ENCODE data around the gene C1orf159.

Gene C1orf159

DNA sequence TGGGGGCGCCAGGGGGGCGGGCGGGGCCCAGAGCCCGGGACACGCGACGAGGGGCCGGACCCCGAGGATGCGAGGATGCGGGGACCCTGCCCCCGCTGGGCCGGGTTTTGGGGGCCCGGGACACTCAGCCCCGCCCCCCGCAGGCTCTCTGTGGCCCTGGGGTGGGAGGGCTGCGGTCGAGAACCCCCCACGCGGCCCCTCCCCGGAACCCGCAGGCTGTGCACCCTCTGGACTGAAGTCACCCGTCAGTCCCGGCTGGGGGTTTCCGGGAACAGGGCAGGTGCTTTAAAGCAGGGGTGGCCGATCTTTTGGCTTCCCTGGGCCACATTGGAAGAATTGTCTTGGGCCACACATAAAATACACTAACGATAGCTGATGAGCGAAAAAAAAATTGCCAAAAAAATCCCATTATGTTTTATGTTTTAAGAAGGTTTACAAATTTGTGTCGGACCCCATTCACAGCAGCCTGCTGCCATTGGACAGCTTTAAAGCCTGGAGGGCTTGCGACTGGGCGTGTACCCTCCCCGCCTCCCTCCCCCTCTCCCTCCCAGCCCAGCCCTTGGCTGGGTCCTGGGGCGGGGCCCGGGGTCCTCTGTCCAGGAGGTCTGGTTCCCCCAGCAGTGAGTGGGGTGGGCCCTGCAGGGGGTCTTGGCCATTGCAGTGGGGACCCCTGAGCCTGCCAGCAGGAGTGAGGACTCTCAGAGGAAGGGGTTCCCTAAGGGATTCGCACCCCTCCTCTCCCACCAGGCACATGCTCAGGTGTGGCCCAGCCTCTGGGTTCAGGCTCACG, 21.6 kb upstream of the C1orf159 start:
- no peak for DNase-seq (ENCODE audit: low read depth)
- TF ChIP-seq, protein P1, sequence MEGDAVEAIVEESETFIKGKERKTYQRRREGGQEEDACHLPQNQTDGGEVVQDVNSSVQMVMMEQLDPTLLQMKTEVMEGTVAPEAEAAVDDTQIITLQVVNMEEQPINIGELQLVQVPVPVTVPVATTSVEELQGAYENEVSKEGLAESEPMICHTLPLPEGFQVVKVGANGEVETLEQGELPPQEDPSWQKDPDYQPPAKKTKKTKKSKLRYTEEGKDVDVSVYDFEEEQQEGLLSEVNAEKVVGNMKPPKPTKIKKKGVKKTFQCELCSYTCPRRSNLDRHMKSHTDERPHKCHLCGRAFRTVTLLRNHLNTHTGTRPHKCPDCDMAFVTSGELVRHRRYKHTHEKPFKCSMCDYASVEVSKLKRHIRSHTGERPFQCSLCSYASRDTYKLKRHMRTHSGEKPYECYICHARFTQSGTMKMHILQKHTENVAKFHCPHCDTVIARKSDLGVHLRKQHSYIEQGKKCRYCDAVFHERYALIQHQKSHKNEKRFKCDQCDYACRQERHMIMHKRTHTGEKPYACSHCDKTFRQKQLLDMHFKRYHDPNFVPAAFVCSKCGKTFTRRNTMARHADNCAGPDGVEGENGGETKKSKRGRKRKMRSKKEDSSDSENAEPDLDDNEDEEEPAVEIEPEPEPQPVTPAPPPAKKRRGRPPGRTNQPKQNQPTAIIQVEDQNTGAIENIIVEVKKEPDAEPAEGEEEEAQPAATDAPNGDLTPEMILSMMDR (IDR thresholded peaks at IDR 0.05; ENCODE audit: low read length, missing control alignments) = no peak
- H3K4me3 ChIP-seq (replicated peaks; ENCODE audit: low read depth, low read length) = no peak overlapping the region

DNA sequence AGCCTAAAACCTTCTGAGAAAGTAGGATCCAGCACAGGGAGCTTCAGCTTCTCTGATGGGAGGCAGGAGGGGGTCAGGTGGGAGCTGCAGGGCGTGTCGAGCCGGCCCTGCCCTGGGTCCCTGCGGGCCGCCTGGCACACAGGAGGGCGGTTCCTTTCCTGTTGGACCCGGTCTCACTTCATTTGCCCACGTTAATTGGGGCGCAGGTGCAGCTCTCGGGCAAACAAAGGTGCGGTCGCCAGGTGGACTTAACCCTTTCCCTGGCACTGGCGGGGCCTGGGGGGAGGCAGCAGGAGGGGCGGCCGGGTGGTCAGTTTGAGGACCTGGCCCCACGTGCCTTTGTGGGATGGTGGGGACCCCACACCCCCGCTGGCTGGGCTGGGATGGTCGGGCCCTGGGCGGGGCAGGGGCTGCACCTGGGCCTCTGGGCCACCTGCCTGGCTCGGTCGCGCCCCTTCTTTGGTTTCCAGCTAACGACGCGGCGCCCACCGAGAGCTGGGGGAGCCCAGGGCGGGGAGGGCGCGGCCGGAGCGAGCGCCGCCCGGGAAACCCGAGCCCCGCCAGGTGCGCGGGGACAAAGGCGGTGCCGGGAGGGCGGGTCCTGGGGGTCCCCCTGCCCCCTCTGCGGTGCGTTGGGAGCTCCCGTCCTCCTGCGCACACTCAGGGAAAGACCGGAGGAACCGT, 20.8 kb upstream of the C1orf159 start:
- DNase-seq (ENCODE audit: low read depth) = no peak
- no peak overlapping the region for H3K4me3 ChIP-seq (replicated peaks; ENCODE audit: low read depth, low read length)
- TF ChIP-seq, protein P1 (IDR thresholded peaks at IDR 0.05; ENCODE audit: low read length, missing control alignments) = no peak

DNA sequence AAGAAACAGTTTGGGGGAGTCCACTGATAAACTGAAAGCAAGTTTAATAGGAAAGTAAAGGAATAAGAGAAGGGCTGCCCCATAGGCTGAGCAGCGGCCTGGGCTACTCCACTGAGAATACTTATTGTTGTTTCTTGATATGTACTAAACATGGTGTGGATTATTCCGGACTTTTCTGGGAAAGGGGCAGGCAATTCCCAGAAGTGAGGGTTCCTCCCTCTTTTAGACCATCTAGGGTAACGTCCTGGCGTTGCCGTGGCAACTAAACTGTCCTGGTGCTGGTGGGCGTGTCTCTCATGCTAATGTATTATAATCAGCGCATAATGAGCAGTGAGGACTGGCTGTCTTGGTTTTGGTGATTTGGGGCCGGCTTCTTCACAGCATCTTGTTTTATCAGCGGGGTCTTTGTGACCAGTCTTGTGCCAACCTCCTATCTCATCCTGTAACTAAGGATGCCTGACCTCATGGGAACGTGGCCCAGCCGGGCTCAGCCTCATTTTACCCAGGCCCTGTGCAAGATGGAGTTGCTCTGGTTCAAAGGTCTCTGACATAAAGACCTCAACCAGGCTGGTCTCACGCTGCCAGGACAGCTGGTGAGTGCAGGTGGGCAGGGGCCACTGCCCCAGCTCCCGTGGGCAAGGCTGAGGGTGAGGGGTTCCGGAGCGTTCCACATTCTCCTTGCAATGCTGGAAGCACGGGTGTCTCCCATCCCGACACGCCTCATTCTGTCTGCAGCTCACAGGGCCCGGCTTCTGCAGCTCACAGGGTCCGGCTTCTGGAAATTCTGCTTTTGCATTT, 19.6 kb upstream of the C1orf159 start:
- no peak overlapping the region for H3K4me3 ChIP-seq (replicated peaks; ENCODE audit: low read depth, low read length)
- DNase-seq (ENCODE audit: low read depth) = no peak
- TF ChIP-seq, protein P1 (IDR thresholded peaks at IDR 0.05; ENCODE audit: low read length, missing control alignments) = no peak

DNA sequence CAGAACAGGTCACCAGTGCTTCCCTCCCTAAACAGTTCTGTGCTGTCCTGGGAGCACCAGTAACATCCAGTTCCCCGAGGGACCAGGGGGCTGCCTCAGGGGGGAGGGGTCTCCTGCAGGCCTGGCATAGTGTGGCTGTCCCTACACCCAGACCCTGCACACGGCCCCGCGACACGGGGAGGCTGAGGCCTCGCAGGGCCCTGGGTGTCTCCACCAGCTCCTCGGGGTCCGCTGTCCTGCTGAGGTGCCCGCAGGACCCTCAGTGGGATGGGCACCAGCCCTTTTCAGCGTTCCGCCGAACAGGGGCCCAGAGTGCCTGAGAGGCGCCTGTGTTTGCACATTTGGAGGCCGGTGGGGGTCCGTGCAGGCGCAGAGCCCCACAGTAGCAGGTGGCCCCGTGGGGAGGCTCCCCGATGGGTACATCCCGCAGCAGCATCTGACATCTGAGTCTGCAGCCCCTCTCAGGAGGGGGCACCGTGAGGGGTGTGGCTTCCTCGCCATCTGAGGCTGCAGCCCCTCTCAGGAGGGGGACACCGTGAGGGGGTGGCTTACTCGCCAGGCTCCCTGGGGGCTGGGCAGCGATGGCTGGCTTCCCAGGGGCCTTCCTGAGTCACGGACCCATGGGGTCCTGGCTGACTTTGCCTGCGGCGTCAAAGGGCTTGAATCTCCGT, 18.5 kb upstream of the C1orf159 start:
- no peak for DNase-seq (ENCODE audit: low read depth)
- TF ChIP-seq, protein P1 (IDR thresholded peaks at IDR 0.05; ENCODE audit: low read length, missing control alignments) = no peak
- no peak overlapping the region for H3K4me3 ChIP-seq (replicated peaks; ENCODE audit: low read depth, low read length)

DNA sequence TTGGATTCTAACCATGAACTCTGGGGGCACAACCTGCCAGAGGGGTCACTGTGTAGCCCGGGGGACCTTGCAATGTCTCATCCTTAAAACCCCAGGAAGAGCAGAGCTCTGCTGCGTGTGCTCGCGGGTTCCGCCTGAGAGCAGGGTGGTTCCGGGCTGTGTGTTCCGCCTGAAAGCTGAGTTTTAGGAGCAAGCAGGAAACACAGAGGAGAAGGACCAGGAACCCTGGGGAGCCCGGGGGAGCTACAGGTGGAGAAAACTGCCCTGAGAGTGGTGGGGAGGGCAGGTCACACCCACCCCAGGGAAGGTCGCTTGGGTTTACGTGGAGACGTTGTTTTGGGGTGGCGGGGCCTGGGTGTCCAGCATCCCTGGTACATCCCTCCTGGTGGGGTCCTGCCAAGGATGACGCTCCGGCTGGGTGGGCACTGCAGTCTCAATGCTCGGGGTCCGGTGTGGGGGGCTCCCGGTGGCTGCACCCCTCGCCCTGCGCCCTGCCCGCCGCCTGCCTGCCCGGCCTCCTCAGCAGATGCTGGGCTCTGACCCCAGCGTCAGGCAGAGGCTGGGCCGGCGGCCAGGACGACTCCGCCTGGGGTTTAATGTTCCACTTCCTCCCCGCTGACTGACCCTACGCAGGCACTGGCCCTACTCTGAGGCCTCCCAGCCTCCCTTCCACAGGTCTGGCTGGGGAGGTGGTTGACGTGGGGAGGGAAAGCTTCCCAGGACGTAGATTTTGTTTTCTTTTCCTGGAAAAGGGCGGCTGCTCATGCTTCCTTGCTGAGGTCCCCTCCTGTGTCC, 17.3 kb upstream of the C1orf159 start:
- TF ChIP-seq, protein P1 (IDR thresholded peaks at IDR 0.05; ENCODE audit: low read length, missing control alignments) = no peak
- DNase-seq (ENCODE audit: low read depth) = no peak
- no peak overlapping the region for H3K4me3 ChIP-seq (replicated peaks; ENCODE audit: low read depth, low read length)

Measured in fibroblast of pulmonary artery (primary cell).